Measurements from ENCODE around the gene PITPNM3.

The PITPNM3 gene

GRCh38 chr17:6413065-6413464 is 143.3 kb downstream of the PITPNM3 start:
- TF ChIP-seq POLR2A (IDR thresholded peaks at IDR 0.05; ENCODE audit: low read length), result no peak
- TF ChIP-seq GATA1 (IDR thresholded peaks at IDR 0.05; ENCODE audit: low read depth, low read length), result no peak
- DNase-seq, result peak; percentile 9 to 11

GRCh38 chr17:6408735-6409134 is 147.6 kb downstream of the PITPNM3 start:
- TF ChIP-seq GATA1 (IDR thresholded peaks at IDR 0.05; ENCODE audit: low read depth, low read length) (no peak), POLR2A (IDR thresholded peaks at IDR 0.05; ENCODE audit: low read length) (no peak)
- DNase-seq, result no peak

GRCh38 chr17:6408276-6408675 is 148.1 kb downstream of the PITPNM3 start:
- DNase-seq, result no peak
- no peak for TF ChIP-seq POLR2A (IDR thresholded peaks at IDR 0.05; ENCODE audit: low read length)
- TF ChIP-seq GATA1 (IDR thresholded peaks at IDR 0.05; ENCODE audit: low read depth, low read length), result no peak

GRCh38 chr17:6402258-6402657 is 154.1 kb downstream of the PITPNM3 start:
- no peak for DNase-seq
- TF ChIP-seq POLR2A (IDR thresholded peaks at IDR 0.05; ENCODE audit: low read length) (no peak), GATA1 (IDR thresholded peaks at IDR 0.05; ENCODE audit: low read depth, low read length) (no peak)
